ENCODE data around the gene C2orf78.

DNA sequence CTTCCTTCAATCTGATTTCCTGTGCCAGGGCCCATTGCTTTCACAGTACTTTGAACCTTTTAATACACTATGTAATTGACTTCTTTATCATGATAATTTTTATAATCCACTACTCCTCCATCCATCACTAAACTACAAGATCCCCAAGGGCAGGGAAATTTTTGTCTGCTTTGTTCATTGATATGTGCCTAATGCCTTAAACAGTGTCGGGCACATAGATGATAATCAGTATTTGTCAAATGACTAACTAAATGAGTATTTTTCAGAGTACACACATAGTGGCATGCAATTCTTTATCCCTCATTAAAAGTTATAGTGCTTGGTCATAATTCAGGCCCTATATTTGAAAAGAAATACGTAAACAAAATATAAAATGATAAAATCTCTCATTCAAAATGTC is 39.4 kb downstream of the C2orf78 start:
- TF ChIP-seq POLR2A (IDR thresholded peaks at IDR 0.05; ENCODE audit: low read depth, low read length), result no peak
- no peak for TF ChIP-seq POLR2AphosphoS5 (IDR thresholded peaks at IDR 0.05; ENCODE audit: low read depth, low read length)

All from GM12892 (cell line).